WTC11 (cell line): ENCODE data around the gene ACTL8. TPM values are rescaled to one million over a fixed set of nuclear protein-coding genes. Genes with fewer than 3 reads are reported as not detected.

Experiments used
- ATAC-seq: fragments of 200-7000 bp; cut with Tn5 transposase; 2 replicates; pipeline ENCODE4 v1.10.0; 2021; ENCODE audit warnings: mild to moderate bottlenecking, moderate library complexity
- CTCF ChIA-PET: fragments of 300-600 bp; sonication (Branson Sonifier 250); formaldehyde crosslinking; loops from one replicate; lab custom pipeline; 2021; ENCODE audit warnings: antibody characterized with exemption; lab: Charles Lee
- POLR2A ChIA-PET: fragments of 350-600 bp; sonication (Branson Sonifier 250); formaldehyde crosslinking; loops from one replicate; lab custom pipeline; 2021; ENCODE audit warnings: antibody characterized with exemption; lab: Charles Lee
- DNase-seq: peaks from one replicate; pipeline ENCODE4 v3.0.0; 2021; ENCODE audit warnings: low spot score
- H3K27ac Mint-ChIP-seq: 2 replicates; pipeline ENCODE4 v1.8.0; 2021; ENCODE audit warnings: mixed read lengths
- H3K27me3 Mint-ChIP-seq: 2 replicates; pipeline ENCODE4 v1.8.0; 2021; ENCODE audit warnings: low read depth, mild to moderate bottlenecking, moderate library complexity, mixed read lengths
- H3K36me3 Mint-ChIP-seq: 2 replicates; pipeline ENCODE4 v1.8.0; 2021; ENCODE audit warnings: mixed read lengths
- H3K4me1 Mint-ChIP-seq: 2 replicates; pipeline ENCODE4 v1.8.0; 2022; ENCODE audit warnings: mixed read lengths
- H3K4me3 Mint-ChIP-seq: 2 replicates; pipeline ENCODE4 v1.8.0; 2021; ENCODE audit warnings: mild to moderate bottlenecking, moderate library complexity, mixed read lengths
- H3K9me3 Mint-ChIP-seq: 2 replicates; pipeline ENCODE4 v1.8.0; 2021; ENCODE audit warnings: mixed read lengths
- EMX1 ChIP-seq: fragments of 250-450 bp; sonication (Bioruptor Pico); IDR thresholded peaks from 2 replicates; pipeline ENCODE4 v1.8.0; 2021; ENCODE audit warnings: mild to moderate bottlenecking
- ESRRA ChIP-seq: sonication (generic); formaldehyde crosslinking; IDR thresholded peaks from 2 replicates; pipeline ENCODE4 v1.8.1; 2022; ENCODE audit warnings: mild to moderate bottlenecking, missing genetic modification reagents, borderline replicate concordance
- FOXP1 ChIP-seq: sonication (generic); formaldehyde crosslinking; IDR thresholded peaks from 2 replicates; pipeline ENCODE4 v1.8.0; 2022; ENCODE audit warnings: missing genetic modification reagents, mild to moderate bottlenecking, moderate library complexity, borderline replicate concordance
- JUN ChIP-seq: sonication (generic); formaldehyde crosslinking; IDR thresholded peaks from 2 replicates; pipeline ENCODE4 v1.8.0; 2023; ENCODE audit warnings: mild to moderate bottlenecking, missing genetic modification reagents
- KAT7 ChIP-seq: sonication (generic); formaldehyde crosslinking; IDR thresholded peaks from 2 replicates; pipeline ENCODE4 v1.8.1; 2023; ENCODE audit warnings: missing genetic modification reagents, mild to moderate bottlenecking, borderline replicate concordance
- SMAD4 ChIP-seq: sonication (generic); formaldehyde crosslinking; IDR thresholded peaks from 2 replicates; pipeline ENCODE4 v1.8.0; 2022; ENCODE audit warnings: mild to moderate bottlenecking, missing genetic modification reagents
- SOX15 ChIP-seq: fragments of 250-450 bp; sonication (Bioruptor Pico); IDR thresholded peaks from 2 replicates; pipeline ENCODE4 v1.9.0; 2021; ENCODE audit warnings: mild to moderate bottlenecking
- SP1 ChIP-seq: sonication (generic); formaldehyde crosslinking; conservative IDR thresholded peaks from 2 replicates; pipeline ENCODE4 v1.8.1; 2022; ENCODE audit warnings: missing genetic modification reagents
- TEAD1 ChIP-seq: sonication (generic); formaldehyde crosslinking; IDR thresholded peaks from 2 replicates; pipeline ENCODE4 v1.8.0; 2022; ENCODE audit warnings: mild to moderate bottlenecking, missing genetic modification reagents
- TP53 ChIP-seq: sonication (generic); formaldehyde crosslinking; IDR thresholded peaks from 2 replicates; pipeline ENCODE4 v1.8.1; 2023; ENCODE audit warnings: mild to moderate bottlenecking, missing genetic modification reagents
- ZNF138 ChIP-seq: sonication (generic); formaldehyde crosslinking; conservative IDR thresholded peaks from 2 replicates; pipeline ENCODE4 v1.8.1; 2022; ENCODE audit warnings: mild to moderate bottlenecking, moderate library complexity, missing genetic modification reagents
- ZNF396 ChIP-seq: fragments of 250-450 bp; sonication (Bioruptor Pico); IDR thresholded peaks from 2 replicates; pipeline ENCODE4 v1.8.0; 2021; ENCODE audit warnings: mild to moderate bottlenecking, moderate library complexity, borderline replicate concordance
- total RNA-seq: library from RNA; stranded (reverse); gene quantifications from 3 replicates; pipeline ENCODE4 v1.2.3, GENCODE V29; 2021
- TF ChIP-seq, protein P1 (sequence below): sonication (generic); formaldehyde crosslinking; IDR thresholded peaks from 2 replicates; pipeline ENCODE4 v1.8.1; 2023; ENCODE audit warnings: mild to moderate bottlenecking, missing genetic modification reagents
- TF ChIP-seq, protein P2 (sequence below): sonication (generic); formaldehyde crosslinking; IDR thresholded peaks from 2 replicates; pipeline ENCODE4 v1.8.0; 2023; ENCODE audit warnings: mild to moderate bottlenecking, missing genetic modification reagents
- TF ChIP-seq, protein P3 (sequence below): sonication (generic); formaldehyde crosslinking; conservative IDR thresholded peaks from 2 replicates; pipeline ENCODE4 v1.8.1; 2023; ENCODE audit warnings: mild to moderate bottlenecking, low read depth, missing genetic modification reagents, moderate library complexity
- TF ChIP-seq, protein P4 (sequence below): fragments of 250-450 bp; sonication (Bioruptor Pico); IDR thresholded peaks from 2 replicates; pipeline ENCODE4 v1.8.0; 2021; ENCODE audit warnings: mild to moderate bottlenecking
- TF ChIP-seq, protein P5 (sequence below): sonication (generic); formaldehyde crosslinking; IDR thresholded peaks from 2 replicates; pipeline ENCODE4 v1.8.0; 2023; ENCODE audit warnings: missing genetic modification reagents

Gene ACTL8
- total RNA-seq, 1 experiment from 2014 or later: 1.6 TPM

DNA sequence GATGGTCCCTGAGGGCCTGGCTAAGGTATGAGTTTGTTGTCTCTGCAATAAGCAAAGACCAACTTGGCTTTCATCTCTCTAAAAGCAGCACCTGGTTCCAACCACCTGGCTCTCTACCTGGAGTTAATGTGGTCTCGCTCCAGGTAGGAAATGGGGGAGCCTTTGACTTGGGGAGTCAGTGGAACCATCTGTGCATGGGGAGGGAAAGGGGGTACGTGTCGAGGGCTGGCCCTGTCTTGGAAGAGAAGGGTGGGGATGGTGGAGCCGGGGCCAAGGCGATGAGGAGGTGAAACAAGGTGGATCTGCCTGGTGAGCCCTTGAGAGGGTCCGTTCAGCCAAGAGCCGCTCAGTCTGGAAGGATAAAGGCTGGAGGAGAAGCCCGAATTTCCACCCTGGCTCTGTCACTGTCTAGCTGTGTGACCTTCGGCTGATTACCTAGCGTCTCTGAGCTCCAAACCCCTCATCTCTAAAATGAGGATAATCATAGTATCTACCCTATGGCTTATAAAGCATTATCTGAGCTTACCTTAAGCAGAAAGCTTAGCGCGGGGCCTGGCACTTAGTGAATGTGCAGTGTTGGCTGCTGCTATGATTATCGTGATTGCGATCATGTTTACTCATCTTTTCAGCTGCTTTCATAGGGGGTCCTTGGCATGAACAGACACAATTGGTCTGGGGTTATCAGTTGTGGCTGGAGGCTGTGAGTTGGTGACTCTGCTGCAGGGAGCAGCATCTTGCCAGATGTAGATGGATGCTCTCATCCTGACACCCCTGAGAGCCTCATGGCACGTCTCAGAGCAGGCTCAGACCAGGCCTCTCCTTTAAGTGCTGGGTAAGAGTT is 78.7 kb downstream of the ACTL8 start (continued):
- TF ChIP-seq SOX15 (no peak), ZNF138 (CRISPR knock-in tag) (no peak), ZNF396 (no peak), TP53 (CRISPR knock-in tag) (no peak)

DNA sequence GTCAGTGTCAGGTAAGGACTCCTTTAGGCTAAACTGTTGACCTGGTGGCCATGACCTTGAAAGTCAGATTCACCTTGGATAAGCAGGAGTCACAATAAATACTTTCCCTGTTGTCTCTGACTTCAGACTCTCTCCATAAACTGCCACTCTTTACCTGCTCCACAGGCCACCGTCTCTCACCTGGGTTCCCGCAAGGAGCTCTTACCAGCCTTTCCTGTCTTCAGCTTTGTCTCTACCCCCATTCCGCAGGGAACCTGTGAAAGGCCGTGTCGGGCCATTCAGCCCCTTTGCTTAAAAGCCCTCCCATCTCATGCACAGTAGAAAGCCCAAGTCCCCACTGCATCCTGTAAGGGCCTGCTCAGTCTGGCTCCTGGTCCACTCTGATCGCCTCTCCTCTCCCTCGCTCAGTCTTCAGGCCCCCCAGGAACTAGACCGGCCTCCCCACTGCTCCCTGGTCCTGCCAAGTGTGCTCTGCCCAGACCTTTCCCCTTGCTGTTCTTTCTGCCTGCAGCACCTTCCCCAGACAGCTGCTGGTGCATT is 79.5 kb downstream of the ACTL8 start:
- Mint-ChIP-seq H3K4me1 (no peaks in the 10 kb centered on the region), H3K4me3 (no peak overlapping the region), H3K27me3 (peaks cover 4% of the 10 kb centered on the region; the same call in 1 of the 2 replicates), H3K27ac (no peak overlapping the region), H3K9me3 (no peaks in the 10 kb centered on the region), H3K36me3 (no peaks in the 10 kb centered on the region)
- TF ChIP-seq, protein P1, sequence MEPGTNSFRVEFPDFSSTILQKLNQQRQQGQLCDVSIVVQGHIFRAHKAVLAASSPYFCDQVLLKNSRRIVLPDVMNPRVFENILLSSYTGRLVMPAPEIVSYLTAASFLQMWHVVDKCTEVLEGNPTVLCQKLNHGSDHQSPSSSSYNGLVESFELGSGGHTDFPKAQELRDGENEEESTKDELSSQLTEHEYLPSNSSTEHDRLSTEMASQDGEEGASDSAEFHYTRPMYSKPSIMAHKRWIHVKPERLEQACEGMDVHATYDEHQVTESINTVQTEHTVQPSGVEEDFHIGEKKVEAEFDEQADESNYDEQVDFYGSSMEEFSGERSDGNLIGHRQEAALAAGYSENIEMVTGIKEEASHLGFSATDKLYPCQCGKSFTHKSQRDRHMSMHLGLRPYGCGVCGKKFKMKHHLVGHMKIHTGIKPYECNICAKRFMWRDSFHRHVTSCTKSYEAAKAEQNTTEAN: no peak
- no peak for TF ChIP-seq JUN (CRISPR knock-in tag)
- TF ChIP-seq, protein P2, sequence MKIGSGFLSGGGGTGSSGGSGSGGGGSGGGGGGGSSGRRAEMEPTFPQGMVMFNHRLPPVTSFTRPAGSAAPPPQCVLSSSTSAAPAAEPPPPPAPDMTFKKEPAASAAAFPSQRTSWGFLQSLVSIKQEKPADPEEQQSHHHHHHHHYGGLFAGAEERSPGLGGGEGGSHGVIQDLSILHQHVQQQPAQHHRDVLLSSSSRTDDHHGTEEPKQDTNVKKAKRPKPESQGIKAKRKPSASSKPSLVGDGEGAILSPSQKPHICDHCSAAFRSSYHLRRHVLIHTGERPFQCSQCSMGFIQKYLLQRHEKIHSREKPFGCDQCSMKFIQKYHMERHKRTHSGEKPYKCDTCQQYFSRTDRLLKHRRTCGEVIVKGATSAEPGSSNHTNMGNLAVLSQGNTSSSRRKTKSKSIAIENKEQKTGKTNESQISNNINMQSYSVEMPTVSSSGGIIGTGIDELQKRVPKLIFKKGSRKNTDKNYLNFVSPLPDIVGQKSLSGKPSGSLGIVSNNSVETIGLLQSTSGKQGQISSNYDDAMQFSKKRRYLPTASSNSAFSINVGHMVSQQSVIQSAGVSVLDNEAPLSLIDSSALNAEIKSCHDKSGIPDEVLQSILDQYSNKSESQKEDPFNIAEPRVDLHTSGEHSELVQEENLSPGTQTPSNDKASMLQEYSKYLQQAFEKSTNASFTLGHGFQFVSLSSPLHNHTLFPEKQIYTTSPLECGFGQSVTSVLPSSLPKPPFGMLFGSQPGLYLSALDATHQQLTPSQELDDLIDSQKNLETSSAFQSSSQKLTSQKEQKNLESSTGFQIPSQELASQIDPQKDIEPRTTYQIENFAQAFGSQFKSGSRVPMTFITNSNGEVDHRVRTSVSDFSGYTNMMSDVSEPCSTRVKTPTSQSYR (CRISPR knock-in tag): no peak
- DNase-seq (no peak), ATAC-seq (no peak)
- CTCF ChIA-PET: interaction anchor here (0.6 to 2.0 kb wide), 5 partner anchors 11 to 741 kb away, joined by 3 to 5 read pairs (median 3); no protein-coding TSS in a partner anchor
- POLR2A ChIA-PET: no interaction called here

DNA sequence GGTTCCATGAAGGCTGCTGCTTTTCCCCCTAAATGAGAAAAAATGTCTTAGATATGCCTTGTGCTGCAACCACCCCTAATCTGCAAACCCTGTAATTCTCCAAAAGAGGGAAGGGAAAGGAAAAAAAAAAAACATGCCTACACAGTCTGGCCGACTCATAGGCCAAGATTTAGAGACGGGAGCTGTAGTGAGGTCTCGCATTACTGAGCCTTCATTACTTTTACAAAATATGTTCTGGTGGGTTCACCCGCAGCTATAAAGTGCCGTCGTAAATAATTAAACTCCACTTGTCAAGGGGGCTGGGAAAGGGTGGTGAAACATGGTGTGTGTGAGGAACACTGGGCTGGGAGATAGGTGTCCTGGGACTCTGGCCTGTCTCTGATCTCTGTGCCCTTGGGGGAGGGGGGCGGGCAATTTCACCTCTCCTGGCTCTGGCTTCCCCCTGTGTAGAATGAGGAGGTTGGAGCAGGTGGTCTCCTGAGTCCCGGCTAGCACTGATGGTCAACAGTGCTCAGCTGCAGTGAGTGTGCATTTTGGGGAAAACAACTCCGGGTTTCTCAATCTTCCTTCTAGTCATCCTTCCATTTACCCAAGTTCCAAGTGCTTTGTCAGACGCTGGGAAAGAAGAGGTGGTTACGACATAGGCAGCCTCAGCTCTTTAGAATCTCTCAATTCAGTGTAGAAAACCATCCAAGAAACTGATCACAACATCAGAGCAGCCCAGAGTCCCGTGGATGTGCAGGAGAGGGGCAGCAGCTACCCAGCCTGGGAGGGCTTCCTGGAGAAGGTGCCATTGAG is 82.3 kb downstream of the ACTL8 start:
- Mint-ChIP-seq H3K9me3 (peaks cover 7% of the 10 kb centered on the region; the same call in 1 of the 2 replicates), H3K27me3 (no peaks in the 10 kb centered on the region), H3K36me3 (no peaks in the 10 kb centered on the region), H3K4me3 (no peak overlapping the region), H3K4me1 (peaks cover 2% of the 10 kb centered on the region; the same call in 1 of the 2 replicates)
- TF ChIP-seq TEAD1 (CRISPR knock-in tag) (no peak), ESRRA (no peak), KAT7 (CRISPR knock-in tag) (no peak)
- TF ChIP-seq, all 79 proteins: peak for 0
- H3K27ac Mint-ChIP-seq: no peak overlapping the region; the same call in 1 of the 2 replicates
- ChIA-PET POLR2A (no interaction called here), CTCF (interaction anchor here (0.6 to 1.5 kb wide), 3 partner anchors 11 to 176 kb away, joined by 3 to 4 read pairs (median 4); no protein-coding TSS in a partner anchor)
- ATAC-seq (no peak), DNase-seq (no peak)

DNA sequence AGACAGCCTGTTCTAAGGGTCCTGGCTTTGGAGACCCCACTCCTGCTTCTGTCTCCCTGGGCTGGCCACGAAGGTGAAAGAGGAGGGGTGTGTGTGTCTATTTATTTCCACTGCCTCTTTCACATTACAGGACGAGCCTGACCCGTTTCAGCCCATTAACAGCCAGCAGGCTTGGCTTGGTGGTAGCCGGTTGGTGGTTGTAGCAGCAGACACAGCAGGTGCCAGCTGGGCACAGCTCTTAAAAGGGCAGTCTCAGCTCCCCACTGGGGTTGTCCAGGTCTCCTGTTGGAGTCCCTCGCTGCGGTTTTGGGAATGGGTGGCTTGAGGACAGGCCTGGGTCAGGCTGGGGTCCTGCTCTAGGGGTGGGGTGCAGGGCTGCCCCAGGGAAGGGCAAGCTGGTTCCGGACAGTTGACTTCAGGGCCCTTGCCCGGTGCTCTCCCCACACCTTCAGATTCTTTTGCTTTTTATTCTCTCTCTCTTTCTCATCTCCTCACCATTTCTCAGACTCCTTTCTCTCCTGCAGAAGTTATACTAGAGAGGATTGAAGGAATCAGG is 84.6 kb downstream of the ACTL8 start:
- Mint-ChIP-seq H3K9me3 (peaks cover 7% of the 10 kb centered on the region; the same call in 1 of the 2 replicates), H3K36me3 (no peaks in the 10 kb centered on the region), H3K27ac (no peak overlapping the region), H3K4me3 (no peak overlapping the region), H3K27me3 (0 out of 2 replicates have a peak, but pooled peaks cover 2% of the 10 kb centered on the region), H3K4me1 (peaks cover 8% of the 10 kb centered on the region; the same call in 1 of the 2 replicates)
- ChIA-PET CTCF (interaction anchor here (2.7 kb wide), 1 partner anchor 14 kb away, joined by 7 read pairs; no protein-coding TSS in a partner anchor), POLR2A (no interaction called here)
- DNase-seq (no peak), ATAC-seq (no peak)
- TF ChIP-seq SP1 (CRISPR knock-in tag): no peak
- TF ChIP-seq JUN (CRISPR knock-in tag): no peak
- TF ChIP-seq, protein P3, sequence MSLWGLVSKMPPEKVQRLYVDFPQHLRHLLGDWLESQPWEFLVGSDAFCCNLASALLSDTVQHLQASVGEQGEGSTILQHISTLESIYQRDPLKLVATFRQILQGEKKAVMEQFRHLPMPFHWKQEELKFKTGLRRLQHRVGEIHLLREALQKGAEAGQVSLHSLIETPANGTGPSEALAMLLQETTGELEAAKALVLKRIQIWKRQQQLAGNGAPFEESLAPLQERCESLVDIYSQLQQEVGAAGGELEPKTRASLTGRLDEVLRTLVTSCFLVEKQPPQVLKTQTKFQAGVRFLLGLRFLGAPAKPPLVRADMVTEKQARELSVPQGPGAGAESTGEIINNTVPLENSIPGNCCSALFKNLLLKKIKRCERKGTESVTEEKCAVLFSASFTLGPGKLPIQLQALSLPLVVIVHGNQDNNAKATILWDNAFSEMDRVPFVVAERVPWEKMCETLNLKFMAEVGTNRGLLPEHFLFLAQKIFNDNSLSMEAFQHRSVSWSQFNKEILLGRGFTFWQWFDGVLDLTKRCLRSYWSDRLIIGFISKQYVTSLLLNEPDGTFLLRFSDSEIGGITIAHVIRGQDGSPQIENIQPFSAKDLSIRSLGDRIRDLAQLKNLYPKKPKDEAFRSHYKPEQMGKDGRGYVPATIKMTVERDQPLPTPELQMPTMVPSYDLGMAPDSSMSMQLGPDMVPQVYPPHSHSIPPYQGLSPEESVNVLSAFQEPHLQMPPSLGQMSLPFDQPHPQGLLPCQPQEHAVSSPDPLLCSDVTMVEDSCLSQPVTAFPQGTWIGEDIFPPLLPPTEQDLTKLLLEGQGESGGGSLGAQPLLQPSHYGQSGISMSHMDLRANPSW: no peak
- TF ChIP-seq TEAD1 (CRISPR knock-in tag): no peak
- TF ChIP-seq FOXP1 (CRISPR knock-in tag): no peak
- TF ChIP-seq, protein P4, sequence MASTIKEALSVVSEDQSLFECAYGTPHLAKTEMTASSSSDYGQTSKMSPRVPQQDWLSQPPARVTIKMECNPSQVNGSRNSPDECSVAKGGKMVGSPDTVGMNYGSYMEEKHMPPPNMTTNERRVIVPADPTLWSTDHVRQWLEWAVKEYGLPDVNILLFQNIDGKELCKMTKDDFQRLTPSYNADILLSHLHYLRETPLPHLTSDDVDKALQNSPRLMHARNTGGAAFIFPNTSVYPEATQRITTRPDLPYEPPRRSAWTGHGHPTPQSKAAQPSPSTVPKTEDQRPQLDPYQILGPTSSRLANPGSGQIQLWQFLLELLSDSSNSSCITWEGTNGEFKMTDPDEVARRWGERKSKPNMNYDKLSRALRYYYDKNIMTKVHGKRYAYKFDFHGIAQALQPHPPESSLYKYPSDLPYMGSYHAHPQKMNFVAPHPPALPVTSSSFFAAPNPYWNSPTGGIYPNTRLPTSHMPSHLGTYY (CRISPR knock-in tag): no peak
- TF ChIP-seq, protein P5, sequence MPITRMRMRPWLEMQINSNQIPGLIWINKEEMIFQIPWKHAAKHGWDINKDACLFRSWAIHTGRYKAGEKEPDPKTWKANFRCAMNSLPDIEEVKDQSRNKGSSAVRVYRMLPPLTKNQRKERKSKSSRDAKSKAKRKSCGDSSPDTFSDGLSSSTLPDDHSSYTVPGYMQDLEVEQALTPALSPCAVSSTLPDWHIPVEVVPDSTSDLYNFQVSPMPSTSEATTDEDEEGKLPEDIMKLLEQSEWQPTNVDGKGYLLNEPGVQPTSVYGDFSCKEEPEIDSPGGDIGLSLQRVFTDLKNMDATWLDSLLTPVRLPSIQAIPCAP (CRISPR knock-in tag): no peak
- TF ChIP-seq EMX1 (CRISPR knock-in tag): no peak
- no peak for TF ChIP-seq SMAD4 (CRISPR knock-in tag)
- no peak for TF ChIP-seq ESRRA
